COLO668 (cell line): ENCODE data around the gene DNAJB2.
"Not testable (repeated sequence)": the region's sequence is repeated elsewhere in the genome, so short reads cannot be mapped to it uniquely, and the experiment has no call there.

ENCODE experiments used
- DNase-seq: peaks from one replicate; lab custom pipeline; 2025; ENCODE audit not compliant: unreplicated experiment; lab: John Stamatoyannopoulos, UW

Gene DNAJB2

GRCh38 chr2:219284501-219285372 lies 5.6 kb downstream of the DNAJB2 start:
- no peak for DNase-seq

- DNase-seq: no peak
These were observed 6.2 kb downstream of the DNAJB2 start for GRCh38 chr2:219285373-219285735.

GRCh38 chr2:219285894-219286425 lies 6.8 kb downstream of the DNAJB2 start:
- DNase-seq: no peak

- no peak for DNase-seq
These were observed 7.4 kb downstream of the DNAJB2 start for GRCh38 chr2:219286436-219287115.

- not testable (repeated sequence) for DNase-seq
These were observed 7.9 kb downstream of the DNAJB2 start for GRCh38 chr2:219287116-219287440.

- DNase-seq: no peak
These were observed 8.6 kb downstream of the DNAJB2 start for GRCh38 chr2:219287580-219288265.

- DNase-seq: no peak
These were observed 10.0 kb downstream of the DNAJB2 start for GRCh38 chr2:219289195-219289536.

- no peak for DNase-seq
These were observed 10.6 kb downstream of the DNAJB2 start for GRCh38 chr2:219289537-219290361.

GRCh38 chr2:219290381-219291171 lies 11.4 kb downstream of the DNAJB2 start:
- DNase-seq: no peak

GRCh38 chr2:219291394-219291793 lies 12.2 kb downstream of the DNAJB2 start:
- no peak for DNase-seq

- no peak for DNase-seq
These were observed 12.8 kb downstream of the DNAJB2 start for GRCh38 chr2:219291910-219292490.

- DNase-seq: no peak
These were observed 13.4 kb downstream of the DNAJB2 start for GRCh38 chr2:219292616-219293015.

GRCh38 chr2:219293736-219294231 lies 14.6 kb downstream of the DNAJB2 start:
- no peak for DNase-seq

GRCh38 chr2:219294356-219295351 lies 15.5 kb downstream of the DNAJB2 start:
- DNase-seq: peak; percentile 91

GRCh38 chr2:219296142-219296541 lies 17.0 kb downstream of the DNAJB2 start:
- no peak for DNase-seq

- no peak for DNase-seq
These were observed 17.6 kb downstream of the DNAJB2 start for GRCh38 chr2:219296631-219297391.

GRCh38 chr2:219297766-219298456 lies 18.7 kb downstream of the DNAJB2 start:
- DNase-seq: no peak
